Thymus (tissue), 2 donors: ENCODE data around the gene PRICKLE4. TPM values are rescaled to one million over a fixed set of nuclear protein-coding genes. Genes with fewer than 3 reads are reported as not detected.

Source experiments
- polyA plus RNA-seq: library from polyadenylated mRNA; stranded (reverse); fragments of 200-250 nt; gene quantifications from one replicate; pipeline ENCODE4 v1.2.3, GENCODE V29; 2013
- total RNA-seq: library from RNA; stranded (reverse); fragments of 120-200 nt; gene quantifications from one replicate; pipeline ENCODE4 v1.2.4, GENCODE V29; 2013
- donor health status: healthy.

The PRICKLE4 gene
- total and polyA plus RNA-seq, 2 donors = 0.38 to 1.4 TPM

Other genes with a start within 250 kb of the PRICKLE4 start
- gene FOXP4, start 234.4 kb upstream of the PRICKLE4 start, total RNA-seq = 2.0 TPM
- 15.0 TPM for gene FOXP4, start 234.4 kb upstream of the PRICKLE4 start, polyA plus RNA-seq
- 6.2 TPM for gene MDFI, start 142.3 kb upstream of the PRICKLE4 start, total RNA-seq
- gene MDFI, start 142.3 kb upstream of the PRICKLE4 start, polyA plus RNA-seq = 7.8 TPM
- gene TFEB, start 45.2 kb upstream of the PRICKLE4 start, total RNA-seq = 6.1 TPM
- 22.8 TPM for gene TFEB, start 45.2 kb upstream of the PRICKLE4 start, polyA plus RNA-seq
- 0.28 TPM for gene PGC, start 33.4 kb upstream of the PRICKLE4 start, total RNA-seq
- 0.73 TPM for gene PGC, start 33.4 kb upstream of the PRICKLE4 start, polyA plus RNA-seq
- 1.7 TPM for gene FRS3, start 882 bp upstream of the PRICKLE4 start, total RNA-seq
- gene FRS3, start 882 bp upstream of the PRICKLE4 start, polyA plus RNA-seq = 5.0 TPM
- 216 TPM for gene TOMM6, start 6.9 kb downstream of the PRICKLE4 start, total RNA-seq
- 347 TPM for gene TOMM6, start 6.9 kb downstream of the PRICKLE4 start, polyA plus RNA-seq
- gene USP49, start 114.6 kb downstream of the PRICKLE4 start, total RNA-seq = 3.0 TPM
- 1.1 TPM for gene USP49, start 114.6 kb downstream of the PRICKLE4 start, polyA plus RNA-seq
- 22.4 TPM for gene MED20, start 140.4 kb downstream of the PRICKLE4 start, total RNA-seq
- 7.9 TPM for gene MED20, start 140.4 kb downstream of the PRICKLE4 start, polyA plus RNA-seq
- 13.0 TPM for gene BYSL, start 140.7 kb downstream of the PRICKLE4 start, total RNA-seq
- gene BYSL, start 140.7 kb downstream of the PRICKLE4 start, polyA plus RNA-seq = 7.8 TPM
- gene CCND3, start 161.0 kb downstream of the PRICKLE4 start, total RNA-seq = 131 TPM
- gene CCND3, start 161.0 kb downstream of the PRICKLE4 start, polyA plus RNA-seq = 277 TPM